Measurements from ENCODE around the gene MARCO.
"Not testable (repeated sequence)": the region's sequence is repeated elsewhere in the genome, so short reads cannot be mapped to it uniquely, and the experiment has no call there.

Gene MARCO

DNA sequence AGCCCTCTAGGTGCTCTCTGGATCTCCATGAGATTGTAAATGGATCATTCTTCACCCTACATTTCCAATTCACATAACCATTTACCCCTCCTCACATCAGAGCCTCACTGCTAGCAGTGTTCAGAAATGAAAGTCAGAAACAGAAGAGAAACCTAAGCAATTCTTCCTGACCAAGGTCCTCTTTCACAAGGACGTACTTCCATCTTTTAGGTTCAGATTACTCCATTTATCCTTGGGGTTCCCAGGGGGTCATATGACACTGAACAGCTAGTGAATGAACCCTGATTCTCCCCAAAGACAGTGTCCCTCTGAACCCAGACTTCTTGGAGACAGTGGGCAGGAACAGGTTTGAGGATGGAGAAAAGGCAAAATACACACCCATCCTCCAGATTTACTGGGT is 12.9 kb upstream of the MARCO start:
- no peak for DNase-seq

- no peak for DNase-seq
Observed at GRCh38 chr2:118932949-118933348, 9.0 kb upstream of the MARCO start.

DNA sequence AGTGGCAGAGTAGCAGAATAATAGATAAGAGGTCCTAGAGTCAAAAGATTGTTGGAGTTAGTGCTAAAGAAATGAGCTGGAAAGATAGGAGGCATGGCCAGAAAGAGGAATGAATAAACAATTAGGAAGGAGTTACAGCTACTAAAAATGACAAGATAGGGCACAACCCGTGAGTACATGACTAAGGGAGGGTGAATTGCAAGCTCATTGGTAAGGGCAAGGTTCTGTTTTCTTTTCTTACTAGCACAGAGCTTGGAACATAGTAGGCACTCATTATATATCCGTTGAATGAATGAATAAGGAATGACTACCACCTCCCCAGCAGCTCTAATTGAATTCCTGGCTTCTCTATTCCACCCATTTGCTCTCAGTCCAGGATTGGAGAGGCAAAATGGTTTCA is 5.7 kb upstream of the MARCO start:
- DNase-seq, result no peak

- DNase-seq, result no peak
Observed at GRCh38 chr2:118936936-118937335, 5.1 kb upstream of the MARCO start.

GRCh38 chr2:118937817-118938216 is 4.2 kb upstream of the MARCO start:
- DNase-seq, result no peak

DNA sequence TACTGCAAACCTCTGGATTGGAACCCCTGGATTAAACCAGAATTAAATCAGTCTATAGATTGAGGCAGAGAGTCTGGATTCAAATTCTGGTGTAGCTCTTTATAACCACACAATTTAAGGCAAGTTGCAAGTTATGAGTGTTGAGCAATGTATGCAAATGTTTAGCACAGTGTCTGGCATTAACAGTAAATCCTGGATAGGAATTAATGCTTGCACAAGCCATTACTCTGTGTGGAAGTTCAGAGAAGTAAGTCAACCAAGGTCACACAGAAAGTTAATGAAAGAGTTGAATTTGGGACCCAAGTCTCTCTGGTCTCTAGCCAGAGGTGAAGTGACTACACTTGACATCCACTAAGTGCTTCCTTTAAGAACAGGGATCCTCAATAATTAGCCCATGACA is 2.0 kb upstream of the MARCO start:
- no peak for DNase-seq

- no peak for DNase-seq
Observed at GRCh38 chr2:118940486-118941120, 1.4 kb upstream of the MARCO start.

GRCh38 chr2:118943286-118943685 is 1.3 kb downstream of the MARCO start:
- no peak for DNase-seq

- no peak for DNase-seq
Observed at GRCh38 chr2:118945881-118946280, 3.9 kb downstream of the MARCO start.

GRCh38 chr2:118948266-118948665 is 6.3 kb downstream of the MARCO start:
- not testable (repeated sequence) for DNase-seq

- DNase-seq, result no peak
Observed at GRCh38 chr2:118954297-118955060, 12.5 kb downstream of the MARCO start.

GRCh38 chr2:118965737-118966136 is 23.7 kb downstream of the MARCO start:
- no peak for DNase-seq

- DNase-seq, result no peak
Observed at GRCh38 chr2:118967124-118967880, 25.3 kb downstream of the MARCO start.

GRCh38 chr2:118968042-118968441 is 26.0 kb downstream of the MARCO start:
- no peak for DNase-seq

DNA sequence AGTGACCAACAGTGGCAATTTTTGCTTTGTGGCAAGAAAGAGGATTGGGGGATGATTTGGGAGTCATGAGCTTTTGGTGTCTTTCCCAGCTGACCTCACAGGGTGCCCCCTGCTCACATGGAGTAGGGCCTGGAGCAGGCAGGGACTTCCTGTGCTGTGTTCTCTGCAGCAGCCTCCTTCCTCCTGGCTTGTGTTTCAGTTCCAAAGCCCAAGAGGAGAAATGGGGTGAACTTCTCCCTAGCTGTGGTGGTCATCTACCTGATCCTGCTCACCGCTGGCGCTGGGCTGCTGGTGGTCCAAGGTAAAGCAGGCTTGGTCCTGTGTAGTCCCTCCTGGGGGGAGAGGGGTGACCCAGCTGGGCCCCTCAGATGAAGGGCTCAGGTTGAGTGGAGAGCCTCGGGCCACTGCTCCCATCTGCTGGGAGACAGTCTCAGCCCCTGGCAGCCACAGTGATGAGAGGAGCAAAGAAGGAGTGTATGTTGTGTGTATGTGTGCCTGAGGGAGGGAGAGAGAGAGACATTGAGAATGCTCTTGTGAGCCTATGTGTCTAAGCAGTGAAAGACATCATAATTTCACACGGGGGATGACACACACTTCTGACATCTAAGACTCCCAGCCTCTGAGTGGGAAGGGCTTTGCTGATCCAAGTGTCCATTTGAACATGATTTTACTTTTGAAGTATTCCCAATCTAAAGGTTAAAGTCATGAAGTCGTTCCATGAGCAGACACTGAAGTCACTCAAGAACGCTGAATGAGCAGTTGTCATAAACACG is 27.2 kb downstream of the MARCO start:
- no peak for DNase-seq

- no peak for DNase-seq
Observed at GRCh38 chr2:118969734-118970395, 27.9 kb downstream of the MARCO start.

- no peak for DNase-seq
Observed at GRCh38 chr2:118970396-118971135, 28.6 kb downstream of the MARCO start.

DNA sequence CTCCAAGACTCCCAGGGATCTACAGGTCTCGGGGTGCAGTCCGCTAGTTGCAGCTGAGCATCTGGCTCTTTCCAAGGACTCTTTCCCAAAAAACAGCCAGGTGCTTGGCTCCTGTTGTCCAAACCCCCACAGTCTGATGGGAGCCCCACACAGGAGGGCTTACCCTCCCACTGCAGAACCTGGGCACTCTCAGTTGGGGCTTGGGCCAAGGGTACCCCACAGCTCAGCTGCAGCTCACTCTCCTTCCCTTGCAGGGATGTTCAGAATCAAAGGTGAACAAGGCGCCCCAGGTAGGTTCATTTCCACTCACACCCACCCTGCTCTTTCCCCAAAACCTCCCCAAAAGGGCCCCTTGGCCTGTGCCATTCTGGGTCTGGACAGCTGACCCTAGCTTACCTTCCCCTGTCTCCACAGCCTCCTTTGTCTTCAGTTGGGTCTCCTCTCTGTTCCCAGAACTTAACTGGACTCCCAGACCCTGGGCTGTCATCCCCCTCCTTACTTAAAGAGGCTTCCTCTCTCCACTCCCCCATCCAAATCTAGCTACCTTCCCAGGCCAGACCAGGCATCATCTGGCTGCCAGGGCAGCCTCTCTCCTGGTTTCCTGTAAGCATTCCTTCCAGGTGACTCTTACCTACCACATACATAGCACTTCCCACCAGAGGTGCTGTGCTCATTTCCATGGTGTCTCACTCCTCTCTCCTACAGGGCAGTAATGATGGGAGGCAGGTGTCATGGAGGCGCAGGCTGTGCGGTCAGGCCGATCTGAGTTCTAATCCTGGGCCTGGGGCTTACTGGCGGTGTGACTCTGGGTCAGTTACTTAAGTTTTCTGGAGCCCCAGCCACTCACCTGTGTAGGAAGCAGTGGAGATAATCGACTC is 29.5 kb downstream of the MARCO start:
- no peak for DNase-seq

GRCh38 chr2:118973542-118973951 is 31.6 kb downstream of the MARCO start:
- DNase-seq, result no peak

DNA sequence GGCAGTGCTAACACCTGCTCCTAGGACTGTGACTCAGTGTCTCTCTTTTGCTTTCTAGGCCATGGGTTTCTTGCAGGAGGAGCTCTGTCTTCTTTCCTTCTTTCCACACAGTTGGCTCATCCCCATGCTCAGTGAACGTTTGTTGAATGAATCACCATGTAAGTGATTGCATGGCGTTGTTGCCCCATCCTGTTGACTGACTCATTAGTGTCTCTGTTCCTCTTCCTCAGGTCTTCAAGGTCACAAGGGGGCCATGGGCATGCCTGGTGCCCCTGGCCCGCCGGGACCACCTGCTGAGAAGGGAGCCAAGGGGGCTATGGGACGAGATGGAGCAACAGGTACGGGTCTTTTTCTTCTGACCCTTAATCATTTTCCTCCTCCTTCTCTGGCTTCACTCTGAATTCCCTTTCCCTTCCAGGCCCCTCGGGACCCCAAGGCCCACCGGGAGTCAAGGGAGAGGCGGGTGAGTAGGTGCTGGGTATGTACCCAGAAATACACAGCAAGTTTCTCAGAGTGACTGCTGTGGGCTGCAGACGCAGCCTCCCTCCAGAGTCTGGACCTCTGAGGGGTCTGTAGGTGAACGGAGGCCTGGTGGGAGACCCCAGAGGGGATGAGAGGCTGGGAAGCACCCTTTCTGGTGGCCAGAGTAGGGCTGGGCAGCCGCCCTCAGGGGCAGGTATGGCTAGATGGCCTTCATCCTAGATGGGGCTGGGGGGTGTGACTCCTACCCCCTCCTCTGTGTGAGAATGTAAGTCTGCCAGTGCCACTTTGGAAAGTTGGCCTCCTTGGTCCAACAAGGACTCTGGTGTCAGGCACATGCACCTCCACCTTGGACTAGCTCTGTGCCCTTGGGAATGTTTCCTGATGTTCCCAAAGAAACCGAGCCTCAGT is 32.4 kb downstream of the MARCO start:
- no peak for DNase-seq

Data from NCI-H1092 (cell line).